ENCODE results near the gene ABCB11. TPM values are rescaled to one million over a fixed set of nuclear protein-coding genes. Genes with fewer than 3 reads are reported as not detected.
"Not testable (repeated sequence)": the region's sequence is repeated elsewhere in the genome, so short reads cannot be mapped to it uniquely, and the experiment has no call there.

ABCB11 gene
- total RNA-seq, 4 donors from 2014 or later: 0.13 TPM; not detected in 3

DNA sequence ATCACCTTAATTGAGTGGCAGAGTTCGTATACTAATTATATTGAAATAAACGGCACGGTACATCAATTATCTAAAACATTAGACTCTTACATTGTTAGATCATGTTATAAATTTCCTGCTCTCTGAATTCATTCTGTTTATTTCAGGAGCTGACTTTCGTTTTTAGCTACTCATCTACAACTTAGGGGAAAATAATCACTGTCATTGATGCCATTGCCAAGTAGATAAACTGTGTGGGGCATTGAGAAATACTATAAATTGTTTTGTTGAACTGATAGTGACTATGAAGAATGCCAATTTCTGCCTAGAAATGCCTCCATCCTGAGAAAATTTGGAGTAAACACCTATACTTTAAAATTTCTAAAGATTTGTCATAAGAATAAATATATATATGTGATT lies 17.5 kb downstream of the ABCB11 start:
- TF ChIP-seq POLR2A (IDR thresholded peaks at IDR 0.05) (no peak), EP300 (IDR thresholded peaks at IDR 0.05) (no peak), POLR2AphosphoS5 (IDR thresholded peaks at IDR 0.05) (no peak)
- TF ChIP-seq, protein P1, sequence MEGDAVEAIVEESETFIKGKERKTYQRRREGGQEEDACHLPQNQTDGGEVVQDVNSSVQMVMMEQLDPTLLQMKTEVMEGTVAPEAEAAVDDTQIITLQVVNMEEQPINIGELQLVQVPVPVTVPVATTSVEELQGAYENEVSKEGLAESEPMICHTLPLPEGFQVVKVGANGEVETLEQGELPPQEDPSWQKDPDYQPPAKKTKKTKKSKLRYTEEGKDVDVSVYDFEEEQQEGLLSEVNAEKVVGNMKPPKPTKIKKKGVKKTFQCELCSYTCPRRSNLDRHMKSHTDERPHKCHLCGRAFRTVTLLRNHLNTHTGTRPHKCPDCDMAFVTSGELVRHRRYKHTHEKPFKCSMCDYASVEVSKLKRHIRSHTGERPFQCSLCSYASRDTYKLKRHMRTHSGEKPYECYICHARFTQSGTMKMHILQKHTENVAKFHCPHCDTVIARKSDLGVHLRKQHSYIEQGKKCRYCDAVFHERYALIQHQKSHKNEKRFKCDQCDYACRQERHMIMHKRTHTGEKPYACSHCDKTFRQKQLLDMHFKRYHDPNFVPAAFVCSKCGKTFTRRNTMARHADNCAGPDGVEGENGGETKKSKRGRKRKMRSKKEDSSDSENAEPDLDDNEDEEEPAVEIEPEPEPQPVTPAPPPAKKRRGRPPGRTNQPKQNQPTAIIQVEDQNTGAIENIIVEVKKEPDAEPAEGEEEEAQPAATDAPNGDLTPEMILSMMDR (IDR thresholded peaks at IDR 0.05): no peak
- ATAC-seq: no peak
- Histone ChIP-seq H3K36me3 (no peaks in the 10 kb centered on the region), H3K4me1 (no peaks in the 10 kb centered on the region), H3K9me3 (no peaks in the 10 kb centered on the region), H3K27ac (no peak overlapping the region), H3K27me3 (no peaks in the 10 kb centered on the region), H3K4me3 (no peak overlapping the region)
- WGBS, 2 donors (ENCODE audit: low coverage in 1 of 2): 58 to 68% methylated on average over 4 of the region's 4 CpGs

DNA sequence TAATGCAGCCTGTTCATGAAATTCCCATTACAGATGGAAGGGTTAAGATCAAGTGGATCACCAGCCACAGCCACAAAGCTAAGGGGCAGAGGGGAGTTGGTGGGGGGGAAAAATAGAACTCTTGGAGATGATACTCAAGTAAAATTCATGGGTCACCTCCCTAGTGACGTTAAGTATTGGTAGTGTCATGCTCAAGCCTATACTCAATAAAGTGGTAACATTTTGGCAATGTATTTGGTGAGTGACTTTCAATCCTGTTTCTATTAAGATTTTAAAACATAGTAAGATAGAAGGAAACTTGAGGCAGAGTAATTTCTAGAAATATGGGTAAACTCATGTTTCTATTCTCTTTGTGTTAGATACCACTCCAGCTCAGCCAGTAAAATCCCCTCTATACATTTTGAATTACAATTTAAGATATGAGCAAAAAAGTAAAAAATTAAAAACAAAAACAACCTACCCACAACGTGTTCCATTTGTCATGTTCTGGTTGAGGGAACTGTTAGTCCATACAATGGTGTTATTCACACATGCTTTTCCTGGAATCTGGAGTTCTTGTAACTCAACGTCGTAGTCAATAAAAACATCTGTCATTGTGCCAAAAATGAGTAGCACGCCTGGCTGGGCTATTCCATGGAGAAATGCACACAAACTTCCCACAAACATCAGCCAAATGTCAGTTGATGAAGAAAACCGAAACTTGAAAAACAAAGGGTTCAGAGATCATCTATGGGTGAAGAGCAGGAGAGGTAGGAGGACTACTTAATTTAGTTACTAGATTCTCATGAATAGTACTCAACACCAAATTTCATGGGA lies 18.1 kb downstream of the ABCB11 start:
- Histone ChIP-seq H3K4me3 (no peak overlapping the region), H3K27ac (no peak overlapping the region), H3K36me3 (no peaks in the 10 kb centered on the region), H3K27me3 (no peaks in the 10 kb centered on the region), H3K9me3 (no peaks in the 10 kb centered on the region), H3K4me1 (no peaks in the 10 kb centered on the region)
- no peak for TF ChIP-seq POLR2A (IDR thresholded peaks at IDR 0.05)
- no peak for TF ChIP-seq EP300 (IDR thresholded peaks at IDR 0.05)
- 56 to 58% methylated on average over 6 of the region's 6 CpGs for WGBS, 2 donors (ENCODE audit: low coverage in 1 of 2)
- ATAC-seq: no peak

DNA sequence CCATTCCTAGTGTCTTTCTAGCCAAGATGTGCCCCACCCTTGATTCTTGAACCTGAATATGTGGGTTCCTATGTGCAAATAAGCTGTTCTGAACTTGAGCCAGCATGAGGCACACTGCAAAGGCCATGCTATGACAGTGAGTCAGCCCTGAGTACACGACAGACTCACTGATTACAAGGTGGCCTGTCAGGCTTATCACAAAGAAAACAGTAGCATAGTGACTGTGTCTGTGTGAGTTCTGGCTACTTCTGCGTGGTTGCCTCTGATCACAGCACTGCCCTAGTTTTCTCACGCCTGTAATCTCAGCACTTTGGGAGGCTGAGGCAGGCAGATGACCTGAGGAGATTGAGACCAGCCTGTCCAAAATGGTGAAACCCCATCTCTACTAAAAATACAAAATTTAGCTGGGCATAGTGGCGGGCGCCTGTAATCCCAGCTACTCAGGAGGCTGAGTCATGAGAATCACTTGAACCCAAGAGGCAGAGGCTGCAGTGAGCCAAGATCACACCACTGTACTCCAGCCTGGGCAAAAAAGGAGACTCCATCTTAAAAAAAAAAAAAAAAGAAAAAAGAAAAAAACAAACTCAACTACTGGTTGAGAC lies 18.8 kb downstream of the ABCB11 start:
- H3K9me3 ChIP-seq, H3K27me3 ChIP-seq, H3K27ac ChIP-seq, H3K4me3 ChIP-seq, H3K36me3 ChIP-seq, ATAC-seq, H3K4me1 ChIP-seq: not testable (repeated sequence)
- 44 to 48% methylated on average over 4 to 5 of the region's 5 CpGs for WGBS, 2 donors (ENCODE audit: low coverage in 1 of 2)

DNA sequence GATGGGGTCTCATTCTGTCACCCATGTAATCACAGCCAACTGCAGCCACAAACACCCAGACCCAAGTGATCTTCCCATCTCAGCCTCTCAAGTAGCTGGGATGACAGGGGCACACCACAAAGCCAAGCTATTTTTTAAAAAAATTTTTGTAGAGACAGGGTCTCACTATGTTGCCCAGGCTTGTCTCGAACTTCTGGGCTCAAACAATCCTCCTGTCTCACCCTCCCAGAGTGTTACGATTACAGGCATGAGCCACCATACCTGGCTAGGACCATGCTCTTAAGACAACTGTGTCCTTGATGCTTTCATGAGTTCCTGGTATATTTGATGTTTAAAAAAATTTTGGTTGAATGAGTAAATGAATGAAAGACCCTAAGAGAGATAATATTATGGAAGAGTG lies 19.4 kb downstream of the ABCB11 start:
- Histone ChIP-seq H3K9me3 (no peaks in the 10 kb centered on the region), H3K4me1 (no peaks in the 10 kb centered on the region), H3K4me3 (no peak overlapping the region), H3K27me3 (no peaks in the 10 kb centered on the region), H3K27ac (no peak overlapping the region), H3K36me3 (no peaks in the 10 kb centered on the region)
- 76% methylated on average over 2 of the region's 2 CpGs; no CpG with 5 or more reads in 1 of the 2 donors for WGBS, 2 donors (ENCODE audit: low coverage in 1 of 2)
- ATAC-seq: no peak
- TF ChIP-seq POLR2AphosphoS5 (IDR thresholded peaks at IDR 0.05): no peak
- no peak for TF ChIP-seq POLR2A (IDR thresholded peaks at IDR 0.05)
- TF ChIP-seq, protein P1 (IDR thresholded peaks at IDR 0.05): no peak
- no peak for TF ChIP-seq EP300 (IDR thresholded peaks at IDR 0.05)

DNA sequence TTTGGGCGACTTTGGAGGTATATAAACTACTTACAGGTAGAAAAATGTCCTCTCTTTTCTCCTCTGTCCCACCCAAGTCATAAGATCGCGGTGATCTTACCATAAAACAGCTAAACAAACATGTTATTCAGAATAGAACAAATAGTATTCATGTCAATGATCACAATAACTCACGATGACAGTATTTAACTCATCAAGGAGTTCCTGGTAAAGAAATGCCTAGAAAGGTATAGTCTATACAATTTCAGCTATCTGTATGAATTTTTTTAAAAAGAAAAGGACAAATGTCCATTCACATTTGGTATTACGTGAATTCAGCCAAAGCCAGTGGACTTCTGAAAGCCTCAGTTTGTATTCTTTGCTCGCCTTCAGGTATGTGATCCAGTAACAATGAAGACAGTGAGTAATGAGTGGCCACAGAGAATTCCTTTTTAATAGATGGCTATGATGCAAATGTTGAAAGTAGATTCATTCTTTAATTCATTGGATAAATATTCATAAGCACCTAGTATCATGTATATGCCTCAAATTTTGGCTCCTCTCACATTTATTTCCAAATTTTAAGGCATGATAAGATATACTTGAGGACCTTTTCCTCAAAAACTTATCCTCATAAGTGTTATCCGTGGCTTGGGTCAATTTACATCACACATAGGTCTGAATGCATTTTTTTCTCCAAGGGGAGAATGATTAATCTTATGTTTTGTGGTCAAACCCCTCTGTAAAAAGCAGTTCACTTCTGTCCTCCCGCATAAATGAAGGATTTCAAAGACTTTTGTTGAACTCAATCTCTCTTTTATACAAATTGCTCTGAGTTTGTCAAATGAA lies 20.3 kb downstream of the ABCB11 start:
- H3K36me3 ChIP-seq: no peaks in the 10 kb centered on the region
- H3K4me3 ChIP-seq: no peak overlapping the region
- no peaks in the 10 kb centered on the region for H3K9me3 ChIP-seq
- H3K27ac ChIP-seq: no peak overlapping the region
- TF ChIP-seq, protein P1 (IDR thresholded peaks at IDR 0.05): no peak
- TF ChIP-seq EP300 (IDR thresholded peaks at IDR 0.05): no peak
- no peak for TF ChIP-seq POLR2AphosphoS5 (IDR thresholded peaks at IDR 0.05)
- no peak for TF ChIP-seq POLR2A (IDR thresholded peaks at IDR 0.05)
- H3K4me1 ChIP-seq: no peaks in the 10 kb centered on the region
- ATAC-seq: no peak
- WGBS, 2 donors (ENCODE audit: low coverage in 1 of 2): 50 to 67% methylated on average over 8 of the region's 8 CpGs
- no peaks in the 10 kb centered on the region for H3K27me3 ChIP-seq
